Lung (tissue), 12 donors: ENCODE measurements around the gene ZNF749. TPM values are rescaled to one million over a fixed set of nuclear protein-coding genes. Genes with fewer than 3 reads are reported as not detected.
A peak's percentile ranks its signal among the peaks of the same experiment; 100 is the strongest.

ENCODE experiments used
- ATAC-seq: fragments of 200-7000 bp; cut with Tn5 transposase; one replicate; pipeline ENCODE4 v1.9.1; 2020; ENCODE audit warnings: moderate number of reproducible peaks; ENCODE audit not compliant: insufficient read depth, low FRiP score
- DNase-seq, 3 donors: peaks; one replicate each; pipeline ENCODE4 v3.0.0-alpha.2; 2013 to 2017
- H3K27ac ChIP-seq, 2 donors: one replicate each; pipeline ENCODE4 v1.5.1; 2013; ENCODE audit warnings: mild to moderate bottlenecking in 2 of 2, moderate library complexity in 2 of 2, control low read depth in 1 of 2, inconsistent platforms in 1 of 2, low read depth in 1 of 2, low read length in 1 of 2
- H3K27me3 ChIP-seq, 3 donors: one replicate each; pipeline ENCODE4 v1.5.1; 2013; ENCODE audit warnings: low read length in 2 of 3; ENCODE audit not compliant: control insufficient read depth in 3 of 3, insufficient read depth in 3 of 3
- H3K36me3 ChIP-seq, 4 donors: one replicate each; pipeline ENCODE4 v1.5.1; 2013; ENCODE audit warnings: low read length in 4 of 4, mild to moderate bottlenecking in 1 of 4, moderate library complexity in 1 of 4; ENCODE audit not compliant: control insufficient read depth in 4 of 4, insufficient read depth in 4 of 4
- H3K4me1 ChIP-seq, 5 donors: one replicate each; pipeline ENCODE4 v1.5.1; 2013; ENCODE audit warnings: low read length in 5 of 5, mild to moderate bottlenecking in 2 of 5, moderate library complexity in 1 of 5; ENCODE audit not compliant: control insufficient read depth in 5 of 5, insufficient read depth in 5 of 5
- H3K4me3 ChIP-seq: one replicate; pipeline ENCODE4 v1.5.1; 2013; ENCODE audit warnings: mild to moderate bottlenecking, control low read depth, moderate library complexity
- H3K9ac ChIP-seq, 2 donors: one replicate each; pipeline ENCODE4 v1.5.1; 2013; ENCODE audit warnings: low read length in 2 of 2, control low read depth in 1 of 2; ENCODE audit not compliant: insufficient read depth in 1 of 2
- H3K9me3 ChIP-seq, 4 donors: one replicate each; pipeline ENCODE4 v1.5.1; 2013; ENCODE audit warnings: low read length in 3 of 4, mild to moderate bottlenecking in 1 of 4, moderate library complexity in 1 of 4; ENCODE audit not compliant: control insufficient read depth in 4 of 4, insufficient read depth in 3 of 4
- WGBS, 2 donors: extraction: QIAGEN DNeasy Blood & Tissue Kit; methylation state at CpG; one replicate each; pipeline ENCODE4 v1.1.7; 2013; 5-methylcytosine and 5-hydroxymethylcytosine counted together
- polyA plus RNA-seq, 2 donors: library from polyadenylated mRNA; stranded (reverse); fragments of 200-250 nt; gene quantifications; one replicate each; pipeline ENCODE4 v1.2.1, GENCODE V29; 2013
- total RNA-seq, 2 donors: library from RNA; depleted of rRNA in 1 of 2; stranded (reverse); fragments of >200 nt in 1 of 2; gene quantifications; one replicate each; pipeline ENCODE4 v1.2.1, GENCODE V29; 2014 to 2021
- TF ChIP-seq, protein P1 (sequence below): IDR thresholded peaks from 2 replicates; pipeline ENCODE4 v1.5.1; 2012; ENCODE audit warnings: mild to moderate bottlenecking; ENCODE audit errors: control extremely low read depth, extremely low read depth
- donor health status: control.
- donor health status: control.
- donor health status: Bipolar disorder and iron deficiency.
- donor health status: healthy.
- donor health status: DM: yes; HTN: yes; CAD: no.

ZNF749 gene
- total and polyA plus RNA-seq, 4 donors = 4.0 to 14.6 (median 9.7) TPM

GRCh38 chr19:57406516-57407123 lies 28.5 kb upstream of the ZNF749 start:
- peaks cover 0 to 13% (median 1%) of the 10 kb centered on the region in 4 donors for H3K36me3 ChIP-seq
- peaks cover 0 to 6% (median 1%) of the 10 kb centered on the region in 5 donors for H3K4me1 ChIP-seq
- ATAC-seq (no peak), DNase-seq (peak; percentile 57 to 71 (median 67))
- TF ChIP-seq, protein P1, sequence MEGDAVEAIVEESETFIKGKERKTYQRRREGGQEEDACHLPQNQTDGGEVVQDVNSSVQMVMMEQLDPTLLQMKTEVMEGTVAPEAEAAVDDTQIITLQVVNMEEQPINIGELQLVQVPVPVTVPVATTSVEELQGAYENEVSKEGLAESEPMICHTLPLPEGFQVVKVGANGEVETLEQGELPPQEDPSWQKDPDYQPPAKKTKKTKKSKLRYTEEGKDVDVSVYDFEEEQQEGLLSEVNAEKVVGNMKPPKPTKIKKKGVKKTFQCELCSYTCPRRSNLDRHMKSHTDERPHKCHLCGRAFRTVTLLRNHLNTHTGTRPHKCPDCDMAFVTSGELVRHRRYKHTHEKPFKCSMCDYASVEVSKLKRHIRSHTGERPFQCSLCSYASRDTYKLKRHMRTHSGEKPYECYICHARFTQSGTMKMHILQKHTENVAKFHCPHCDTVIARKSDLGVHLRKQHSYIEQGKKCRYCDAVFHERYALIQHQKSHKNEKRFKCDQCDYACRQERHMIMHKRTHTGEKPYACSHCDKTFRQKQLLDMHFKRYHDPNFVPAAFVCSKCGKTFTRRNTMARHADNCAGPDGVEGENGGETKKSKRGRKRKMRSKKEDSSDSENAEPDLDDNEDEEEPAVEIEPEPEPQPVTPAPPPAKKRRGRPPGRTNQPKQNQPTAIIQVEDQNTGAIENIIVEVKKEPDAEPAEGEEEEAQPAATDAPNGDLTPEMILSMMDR = peak; percentile 30
- H3K9me3 ChIP-seq = peaks cover 0 to 23% (median 0%) of the 10 kb centered on the region in 4 donors
- H3K9ac ChIP-seq = no peak overlapping the region
- H3K27ac ChIP-seq = no peak overlapping the region
- 15 to 17% methylated on average over 8 of the region's 8 CpGs for WGBS, 2 donors
- H3K4me3 ChIP-seq = no peak overlapping the region
- no peaks in the 10 kb centered on the region for H3K27me3 ChIP-seq

GRCh38 chr19:57410877-57411671 lies 24.1 kb upstream of the ZNF749 start, which contains the start of gene ZNF17:
TSS of gene ZNF17 (plus strand) at chr19:57411161. CDS start at chr19:57413616, 2,455 bp downstream.
- Histone ChIP-seq H3K4me3 (peak within 1 kb of the TSS; percentile 100), H3K9me3 (peaks cover 0 to 24% (median 0%) of the 10 kb centered on the region in 4 donors), H3K27me3 (no peaks in the 10 kb centered on the region), H3K27ac (peak within 1 kb of the TSS; percentile 77 to 85), H3K9ac (peak within 1 kb of the TSS; percentile 67 to 73), H3K36me3 (peaks cover 6 to 12% (median 6%) of the 10 kb centered on the region in 4 donors), H3K4me1 (peaks cover 4 to 13% (median 6%) of the 10 kb centered on the region in 5 donors)
- DNase-seq (peak; percentile 95 to 97 (median 95)), ATAC-seq (peak; percentile 100)
- TF ChIP-seq, protein P1 = no peak
- 0% methylated on average over 55 of the region's 55 CpGs for WGBS, 2 donors

- H3K4me3 ChIP-seq = no peak overlapping the region
- H3K27ac ChIP-seq = no peak overlapping the region
- no peaks in the 10 kb centered on the region for H3K27me3 ChIP-seq
- peaks cover 0 to 53% (median 7%) of the 10 kb centered on the region in 4 donors for H3K9me3 ChIP-seq
- 95 to 97% methylated on average over 4 of the region's 4 CpGs for WGBS, 2 donors
- no peaks in the 10 kb centered on the region for H3K4me1 ChIP-seq
- DNase-seq = no peak
- no peak for ATAC-seq
- H3K36me3 ChIP-seq = peaks cover 33 to 45% (median 39%) of the 10 kb centered on the region in 4 donors
- no peak overlapping the region for H3K9ac ChIP-seq
- TF ChIP-seq, protein P1 = no peak
These were observed 15.7 kb upstream of the ZNF749 start for GRCh38 chr19:57419439-57419838.
